NT2/D1 (cell line): ENCODE data around the gene DOCK8.

ENCODE experiments used
- DNase-seq: peaks from one replicate; pipeline ENCODE4 v3.0.0-alpha.2; 2011; ENCODE audit warnings: low read depth, low spot score
- H3K27me3 ChIP-seq: 2 replicates; pipeline ENCODE4 v1.6.0; 2011; ENCODE audit warnings: mild to moderate bottlenecking; ENCODE audit not compliant: insufficient read length, insufficient read depth
- H3K36me3 ChIP-seq: 2 replicates; pipeline ENCODE4 v1.6.1; 2011; ENCODE audit warnings: mild to moderate bottlenecking, low read length, mixed read lengths; ENCODE audit not compliant: insufficient read depth, insufficient read length
- H3K4me1 ChIP-seq: 2 replicates; pipeline ENCODE4 v1.5.1; 2011; ENCODE audit not compliant: insufficient read depth, insufficient read length
- H3K4me3 ChIP-seq: 2 replicates; pipeline ENCODE4 v1.5.1; 2011; ENCODE audit warnings: low read depth; ENCODE audit not compliant: insufficient read length
- H3K9ac ChIP-seq: 2 replicates; pipeline ENCODE4 v1.6.0; 2011; ENCODE audit warnings: low read depth; ENCODE audit not compliant: insufficient read length
- H3K9me3 ChIP-seq: 2 replicates; pipeline ENCODE4 v1.5.1; 2011; ENCODE audit warnings: mild to moderate bottlenecking, low read length; ENCODE audit not compliant: insufficient read depth
- SUZ12 ChIP-seq: IDR thresholded peaks from 2 replicates; pipeline ENCODE4 v1.6.1; 2011; ENCODE audit not compliant: insufficient read length, insufficient read depth; ENCODE audit errors: extremely low read depth
- YY1 ChIP-seq: IDR thresholded peaks from 2 replicates; pipeline ENCODE4 v1.6.1; 2011; ENCODE audit not compliant: insufficient read length, insufficient read depth
- ZNF274 ChIP-seq: IDR thresholded peaks from 2 replicates; pipeline ENCODE4 v1.6.1; 2011; ENCODE audit warnings: mild to moderate bottlenecking, low read depth, low read length

The DOCK8 gene

DNA sequence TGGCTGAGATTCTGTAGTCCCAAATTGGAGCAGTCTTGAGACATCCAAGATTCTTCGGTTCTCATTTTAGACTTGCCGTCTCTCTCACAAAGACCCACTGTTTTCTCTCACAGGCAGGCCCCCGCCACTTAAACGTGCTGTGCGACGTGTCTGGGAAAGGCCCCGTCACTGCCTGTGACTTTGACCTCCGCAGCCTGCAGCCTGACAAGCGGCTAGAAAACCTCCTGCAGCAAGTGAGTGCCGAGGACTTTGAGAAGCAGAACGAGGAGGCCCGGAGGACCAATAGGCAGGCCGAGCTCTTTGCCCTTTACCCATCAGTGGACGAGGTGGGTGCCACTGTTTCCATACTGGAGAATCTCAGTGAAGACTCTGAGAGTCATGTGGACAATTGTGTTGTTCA lies 97.2 kb downstream of the DOCK8 start:
- H3K27me3 ChIP-seq, result no peaks in the 10 kb centered on the region
- H3K9ac ChIP-seq, result no peak overlapping the region
- H3K36me3 ChIP-seq, result no peaks in the 10 kb centered on the region
- no peak for TF ChIP-seq SUZ12
- TF ChIP-seq YY1, result no peak
- no peak for TF ChIP-seq ZNF274
- no peaks in the 10 kb centered on the region for H3K4me1 ChIP-seq
- H3K4me3 ChIP-seq, result no peak overlapping the region
- DNase-seq, result no peak
- H3K9me3 ChIP-seq, result no peaks in the 10 kb centered on the region

DNA sequence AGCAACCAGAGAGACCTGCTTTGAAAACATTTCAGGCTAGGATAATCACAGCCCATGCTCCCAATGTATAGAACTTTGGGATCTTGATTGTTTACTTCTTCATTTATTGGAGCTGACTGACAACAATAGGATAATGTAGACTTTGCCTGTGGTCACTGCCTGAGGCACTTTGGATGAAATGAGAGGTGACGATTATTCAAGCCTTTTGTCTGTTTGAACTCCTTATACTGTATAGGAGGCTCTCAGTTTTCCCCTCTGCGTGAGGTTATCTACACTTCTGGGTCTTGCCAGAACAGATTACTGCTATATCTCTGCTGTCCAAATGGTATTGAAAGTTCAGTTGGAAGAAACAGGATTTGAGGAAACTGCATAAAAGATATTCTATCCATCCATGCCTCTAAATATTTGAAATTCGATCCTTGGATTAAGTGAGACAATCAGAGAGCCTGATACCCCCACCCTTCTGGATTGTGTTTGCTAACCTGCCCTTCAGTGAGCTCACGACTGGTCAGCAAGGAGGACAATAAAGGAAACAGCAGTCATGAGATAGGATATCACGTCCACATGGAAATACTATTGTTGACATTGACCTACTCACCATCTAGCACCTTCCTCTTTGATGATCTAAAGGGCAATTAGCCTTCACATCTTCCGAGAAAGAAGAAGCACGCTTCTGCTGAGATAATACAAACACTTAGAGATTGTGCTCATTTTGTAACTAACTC lies 98.1 kb downstream of the DOCK8 start:
- Histone ChIP-seq H3K36me3 (no peaks in the 10 kb centered on the region), H3K9ac (no peak overlapping the region), H3K9me3 (no peaks in the 10 kb centered on the region), H3K27me3 (no peaks in the 10 kb centered on the region), H3K4me1 (no peaks in the 10 kb centered on the region), H3K4me3 (no peak overlapping the region)
- no peak for TF ChIP-seq YY1
- TF ChIP-seq SUZ12, result no peak
- TF ChIP-seq ZNF274, result no peak
- no peak for DNase-seq

DNA sequence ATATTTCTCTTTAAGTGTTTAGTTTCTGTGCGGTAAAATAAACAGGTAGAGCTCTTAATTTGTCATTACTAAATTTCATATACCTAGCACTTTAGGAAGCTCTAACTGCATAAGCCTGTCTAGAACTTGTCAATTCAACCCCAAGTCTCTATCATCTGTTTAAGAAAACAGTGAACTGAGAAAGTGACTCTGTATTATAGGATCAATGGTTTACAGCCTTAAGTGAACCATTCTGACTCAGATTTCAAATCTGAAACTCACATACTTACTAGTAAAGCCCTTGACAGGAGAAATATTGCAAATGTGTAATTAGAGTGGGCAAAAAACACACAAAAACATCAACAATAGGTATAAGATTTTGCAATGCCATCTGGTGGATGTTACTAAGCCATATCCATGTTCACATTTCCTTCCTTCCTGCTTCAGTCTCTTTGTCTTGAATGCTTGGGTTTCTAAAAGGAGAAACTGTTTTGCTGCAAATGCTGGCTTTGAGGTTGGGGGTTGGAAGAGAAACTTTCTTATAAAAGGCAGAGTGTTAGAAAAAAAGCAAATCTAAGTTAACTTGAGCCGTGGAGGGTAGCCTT lies 101.8 kb downstream of the DOCK8 start:
- H3K4me3 ChIP-seq, result no peak overlapping the region
- H3K4me1 ChIP-seq, result no peaks in the 10 kb centered on the region
- H3K9me3 ChIP-seq, result no peaks in the 10 kb centered on the region
- TF ChIP-seq YY1 (no peak), SUZ12 (no peak), ZNF274 (no peak)
- no peak overlapping the region for H3K9ac ChIP-seq
- DNase-seq, result no peak
- H3K36me3 ChIP-seq, result no peaks in the 10 kb centered on the region
- H3K27me3 ChIP-seq, result no peaks in the 10 kb centered on the region

DNA sequence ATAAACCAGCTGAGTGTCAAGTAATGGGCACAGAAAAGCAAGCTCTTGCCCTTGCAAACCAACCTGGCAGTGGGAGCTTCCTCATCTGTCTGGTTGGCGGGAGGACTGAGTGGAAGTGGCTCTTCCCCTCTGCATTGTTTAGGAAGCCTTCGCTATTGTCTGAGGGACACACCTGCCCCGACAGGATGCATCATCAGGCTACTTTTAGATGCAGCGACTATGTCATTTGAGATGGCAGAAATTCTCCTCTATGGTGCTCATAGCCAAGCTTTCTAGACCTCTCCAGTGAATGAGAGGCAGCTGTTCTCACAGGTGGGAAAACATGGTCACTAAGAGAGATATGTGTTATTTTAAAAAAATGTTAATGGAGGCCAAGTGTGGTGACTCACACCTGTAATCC lies 104.0 kb downstream of the DOCK8 start:
- Histone ChIP-seq H3K9me3 (no peaks in the 10 kb centered on the region), H3K9ac (no peak overlapping the region), H3K4me3 (no peak overlapping the region)

DNA sequence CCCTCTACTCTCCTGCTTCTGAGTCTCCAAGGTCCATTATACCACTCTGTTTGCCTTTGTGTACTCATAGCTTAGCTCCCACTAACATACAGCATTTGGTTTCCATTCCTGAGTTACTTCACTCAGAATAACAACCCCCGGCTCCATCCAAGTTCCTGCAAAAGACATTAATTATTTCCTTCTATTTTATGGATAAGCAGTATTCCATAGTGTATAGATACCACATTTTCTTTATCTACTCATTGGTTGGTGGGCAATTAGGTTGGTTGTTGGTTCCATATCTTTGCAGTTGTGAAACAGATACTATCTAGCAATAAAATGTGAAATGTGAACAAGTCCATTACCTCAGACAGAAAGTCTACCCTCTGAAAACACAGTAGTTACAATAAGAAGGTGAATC lies 110.3 kb downstream of the DOCK8 start:
- H3K27me3 ChIP-seq, result no peaks in the 10 kb centered on the region
- H3K4me1 ChIP-seq, result no peaks in the 10 kb centered on the region

More for the DNA sequence above, 104.0 kb downstream of the DOCK8 start:
- no peaks in the 10 kb centered on the region for H3K4me1 ChIP-seq
- H3K36me3 ChIP-seq, result no peaks in the 10 kb centered on the region
- H3K27me3 ChIP-seq, result no peaks in the 10 kb centered on the region
- DNase-seq, result no peak
- TF ChIP-seq ZNF274 (no peak), YY1 (no peak), SUZ12 (no peak)

DNA sequence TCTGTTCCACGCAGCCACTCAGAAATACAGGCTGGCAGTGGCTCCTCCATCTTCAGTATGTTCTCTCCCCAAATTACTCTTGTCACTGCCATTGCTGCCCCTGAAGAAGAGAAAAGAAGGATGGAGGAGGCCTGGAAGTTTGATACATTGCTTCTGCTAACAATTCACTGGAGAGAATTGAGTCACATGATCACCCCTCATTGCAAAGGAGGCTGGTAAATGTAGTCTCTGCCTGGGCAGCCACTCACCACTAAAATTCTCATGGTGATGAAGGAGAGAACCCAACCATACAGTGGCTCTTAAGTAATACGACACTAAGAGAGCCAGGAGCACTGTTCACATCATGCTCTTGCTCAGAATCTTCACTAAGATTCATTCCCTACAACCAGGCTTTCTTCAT lies 112.0 kb downstream of the DOCK8 start:
- no peak overlapping the region for H3K4me3 ChIP-seq
- no peaks in the 10 kb centered on the region for H3K36me3 ChIP-seq
- no peak overlapping the region for H3K9ac ChIP-seq
- TF ChIP-seq ZNF274 (no peak), YY1 (no peak)
- no peak for DNase-seq
- no peaks in the 10 kb centered on the region for H3K9me3 ChIP-seq
- no peaks in the 10 kb centered on the region for H3K4me1 ChIP-seq
- no peaks in the 10 kb centered on the region for H3K27me3 ChIP-seq

More for the DNA sequence above, 110.3 kb downstream of the DOCK8 start:
- H3K9ac ChIP-seq, result no peak overlapping the region
- DNase-seq, result no peak
- H3K9me3 ChIP-seq, result no peaks in the 10 kb centered on the region
- no peak for TF ChIP-seq YY1
- TF ChIP-seq ZNF274, result no peak
- no peak for TF ChIP-seq SUZ12
- no peaks in the 10 kb centered on the region for H3K36me3 ChIP-seq
- no peak overlapping the region for H3K4me3 ChIP-seq

DNA sequence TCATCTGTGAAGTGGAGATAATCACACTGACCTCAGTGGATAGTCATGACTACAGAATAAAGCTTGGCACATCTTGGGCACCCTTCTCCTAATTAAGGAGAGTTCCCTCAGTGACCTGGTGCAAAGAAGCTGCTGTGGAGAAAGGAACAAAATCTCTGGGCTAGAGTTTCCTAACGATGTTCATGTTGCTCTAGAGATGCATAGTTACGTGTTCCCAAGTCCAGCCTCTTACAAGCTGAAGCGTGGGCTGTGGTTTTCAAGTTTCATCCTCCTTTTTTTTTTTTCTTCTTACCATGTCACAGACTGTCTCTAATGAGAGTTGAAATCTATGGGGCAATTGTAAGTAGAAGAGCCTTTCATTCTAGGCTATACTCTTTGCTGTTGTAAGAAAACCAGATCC lies 113.8 kb downstream of the DOCK8 start:
- no peaks in the 10 kb centered on the region for H3K9me3 ChIP-seq
- no peaks in the 10 kb centered on the region for H3K4me1 ChIP-seq
- no peak for DNase-seq
- no peaks in the 10 kb centered on the region for H3K27me3 ChIP-seq
- no peak overlapping the region for H3K4me3 ChIP-seq
- H3K9ac ChIP-seq, result no peak overlapping the region
- H3K36me3 ChIP-seq, result no peaks in the 10 kb centered on the region
- TF ChIP-seq ZNF274 (no peak), YY1 (no peak), SUZ12 (no peak)
